Caco-2 (cell line): ENCODE measurements around the gene NAB1. TPM values are rescaled to one million over a fixed set of nuclear protein-coding genes. Genes with fewer than 3 reads are reported as not detected.

Experiments
- BruUV-seq: library from RNA; stranded (reverse); fragments of 400-500 nt; replicated peaks from 2 replicates; lab custom pipeline; 2021; lab: Mats Ljungman, UMichigan
- CTCF ChIA-PET: fragments of 300-600 bp; sonication (Branson Sonifier 250); formaldehyde crosslinking; loops from one replicate; lab custom pipeline; 2022; ENCODE audit warnings: antibody characterized with exemption; lab: Charles Lee
- POLR2A ChIA-PET: fragments of 300-600 bp; sonication (Branson Sonifier 250); formaldehyde crosslinking; loops from one replicate; lab custom pipeline; 2022; ENCODE audit warnings: antibody characterized with exemption; lab: Charles Lee
- DNase-seq, 2 experiments: peaks; one replicate each; pipeline versions ENCODE4 v3.0.0 to v3.0.0-alpha.2; 2020 to 2022
- H3K27me3 ChIP-seq: replicated peaks from 2 replicates; pipeline ENCODE4 v1.6.0; 2011; ENCODE audit warnings: low read length; ENCODE audit not compliant: control insufficient read depth, insufficient read depth
- H3K36me3 ChIP-seq: 2 replicates; pipeline ENCODE4 v1.5.1; 2011; ENCODE audit warnings: low read length; ENCODE audit not compliant: control insufficient read depth, insufficient read depth
- H3K4me1 ChIP-seq: fragments of 250-450 bp; sonication (Bioruptor Pico); 2 replicates; pipeline ENCODE4 v1.5.1; 2020; ENCODE audit warnings: mild to moderate bottlenecking
- H3K4me3 ChIP-seq: 2 replicates; pipeline ENCODE4 v1.5.1; 2011; ENCODE audit warnings: low read depth, mild to moderate bottlenecking, control low read depth, low read length
- H3K9me3 ChIP-seq: fragments of 250-450 bp; sonication (Bioruptor Pico); 2 replicates; pipeline ENCODE4 v1.5.1; 2020; ENCODE audit warnings: mild to moderate bottlenecking, moderate library complexity
- H3K27ac Mint-ChIP-seq: one replicate; pipeline ENCODE4 v1.8.0; 2022; ENCODE audit warnings: mixed read lengths; ENCODE audit not compliant: unreplicated experiment
- H3K27me3 Mint-ChIP-seq: one replicate; pipeline ENCODE4 v1.8.0; 2022; ENCODE audit warnings: mixed read lengths; ENCODE audit not compliant: insufficient read depth, unreplicated experiment
- H3K36me3 Mint-ChIP-seq: one replicate; pipeline ENCODE4 v1.8.0; 2022; ENCODE audit warnings: mild to moderate bottlenecking, mixed read lengths; ENCODE audit not compliant: insufficient read depth, unreplicated experiment
- H3K4me1 Mint-ChIP-seq: one replicate; pipeline ENCODE4 v1.8.0; 2022; ENCODE audit warnings: low read depth, mixed read lengths; ENCODE audit not compliant: unreplicated experiment
- H3K4me3 Mint-ChIP-seq: one replicate; pipeline ENCODE4 v1.8.0; 2022; ENCODE audit warnings: mild to moderate bottlenecking, moderate library complexity, mixed read lengths; ENCODE audit not compliant: unreplicated experiment
- H3K9me3 Mint-ChIP-seq: one replicate; pipeline ENCODE4 v1.8.0; 2022; ENCODE audit warnings: mixed read lengths; ENCODE audit not compliant: unreplicated experiment
- CTCF ChIP-seq, 2 experiments: fragments of 200-600 bp in 1 of 2; IDR thresholded peaks; 1 replicate in 1 of 2; 2 replicates in 1 of 2; pipeline versions ENCODE4 v1.5.1 to v1.8.0; 2011 to 2022; ENCODE audit warnings: antibody characterized with exemption in 1 of 2, control low read depth in 1 of 2, inconsistent platforms in 1 of 2, low read depth in 1 of 2, low read length in 1 of 2, mild to moderate bottlenecking in 1 of 2, moderate library complexity in 1 of 2; ENCODE audit not compliant: insufficient read depth in 1 of 2, severe bottlenecking in 1 of 2, unreplicated experiment in 1 of 2
- intact Hi-C: fragments of 100-400 bp; cut with micrococcal nuclease; formaldehyde crosslinking; loops from one replicate; pipeline ENCODE4 v1.10.0; 2022; ENCODE audit not compliant: unreplicated experiment
- total RNA-seq: library from RNA; stranded (reverse); gene quantifications from 2 replicates; pipeline ENCODE4 v1.2.3, GENCODE V29; 2022

NAB1 gene
- total RNA-seq, 1 experiment from 2014 or later = 88.1 TPM

DNA sequence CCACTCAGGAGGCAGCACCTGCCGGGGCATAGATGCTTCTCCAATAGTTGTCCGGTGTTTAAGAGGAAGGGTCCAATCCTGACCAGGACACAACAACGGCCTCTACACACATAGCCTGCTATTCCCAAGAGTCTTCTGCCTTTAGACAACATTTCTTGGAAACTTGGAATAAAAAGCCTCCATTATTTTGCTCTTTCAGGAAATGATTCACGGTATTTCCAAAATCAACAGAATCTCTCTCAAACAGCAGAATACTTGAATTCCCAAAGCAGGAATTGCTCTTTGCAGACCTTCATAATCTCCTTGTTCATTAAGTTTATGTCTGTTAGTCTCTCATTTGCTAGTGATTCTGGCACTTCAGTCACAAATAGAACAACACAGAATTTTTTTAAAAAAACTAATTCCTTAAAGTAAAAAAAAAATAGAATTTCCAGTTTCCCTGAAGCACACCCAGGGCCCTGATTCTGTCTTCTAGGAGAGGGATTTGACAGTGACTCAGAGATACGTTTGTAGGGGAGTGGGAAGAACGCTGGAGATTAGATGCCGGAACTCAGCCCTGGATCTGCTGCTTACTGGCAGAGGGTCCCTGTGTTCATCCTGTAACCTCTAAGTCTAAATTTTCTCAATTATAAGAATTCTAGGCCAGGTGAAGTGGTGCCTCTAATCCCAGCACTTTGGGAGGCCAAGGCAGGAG lies 74.7 kb downstream of the NAB1 start:
- Histone ChIP-seq H3K4me3 (no peak overlapping the region), H3K4me1 (peaks cover 10% of the 10 kb centered on the region), H3K9me3 (no peaks in the 10 kb centered on the region), H3K36me3 (no peaks in the 10 kb centered on the region), H3K27me3 (no peaks in the 10 kb centered on the region; the same call in 1 of the 2 replicates)
- Mint-ChIP-seq H3K27ac (no peak overlapping the region), H3K27me3 (no peaks in the 10 kb centered on the region), H3K4me3 (no peak overlapping the region), H3K36me3 (no peaks in the 10 kb centered on the region), H3K9me3 (no peaks in the 10 kb centered on the region), H3K4me1 (peaks cover 19% of the 10 kb centered on the region)
- POLR2A ChIA-PET = no interaction called here
- intact Hi-C loops = no loop called here
- no TSS peak for BruUV-seq
- CTCF ChIA-PET = no interaction called here
- DNase-seq = no peak
- TF ChIP-seq CTCF (IDR thresholded peaks at IDR 0.05; ENCODE audit: insufficient read depth in 1 of 2, low read depth in 1 of 2, low read length in 1 of 2, severe bottlenecking in 1 of 2, unreplicated experiment in 1 of 2) = no peak

- no peak overlapping the region for H3K4me3 Mint-ChIP-seq
- no peak for TF ChIP-seq CTCF (IDR thresholded peaks at IDR 0.05; ENCODE audit: insufficient read depth in 1 of 2, low read depth in 1 of 2, low read length in 1 of 2, severe bottlenecking in 1 of 2, unreplicated experiment in 1 of 2)
- no peaks in the 10 kb centered on the region for H3K9me3 ChIP-seq
- no peak overlapping the region for H3K27ac Mint-ChIP-seq
- H3K4me3 ChIP-seq = no peak overlapping the region
- H3K4me1 Mint-ChIP-seq = no peaks in the 10 kb centered on the region
- DNase-seq = no peak
- no peaks in the 10 kb centered on the region for H3K9me3 Mint-ChIP-seq
- no peaks in the 10 kb centered on the region; the same call in 1 of the 2 replicates for H3K27me3 ChIP-seq
- no TSS peak for BruUV-seq
- intact Hi-C loops = no loop called here
- CTCF ChIA-PET = no interaction called here
- no peaks in the 10 kb centered on the region for H3K4me1 ChIP-seq
- no peaks in the 10 kb centered on the region for H3K27me3 Mint-ChIP-seq
- no peaks in the 10 kb centered on the region for H3K36me3 ChIP-seq
- H3K36me3 Mint-ChIP-seq = no peaks in the 10 kb centered on the region
- POLR2A ChIA-PET = no interaction called here
These were observed 77.4 kb downstream of the NAB1 start for GRCh38 chr2:190726255-190726654.

DNA sequence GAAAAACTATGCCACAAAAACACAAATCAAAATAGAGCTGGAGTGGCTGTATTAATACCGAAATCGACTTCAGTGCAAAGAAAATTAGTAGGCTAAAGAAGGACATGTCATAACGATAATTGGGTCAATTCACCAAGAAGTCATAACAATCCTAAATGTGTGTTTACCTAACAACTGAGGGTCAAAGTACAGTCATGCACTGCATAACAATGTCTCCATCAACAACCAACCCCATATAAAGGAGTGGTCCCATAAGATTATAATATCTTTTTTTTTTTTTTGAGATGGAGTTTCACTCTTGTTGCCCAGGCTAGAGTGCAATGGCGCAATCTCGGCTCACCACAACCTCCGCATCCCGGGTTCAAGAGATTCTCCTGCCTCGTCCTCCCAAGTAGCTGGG lies 87.5 kb downstream of the NAB1 start:
- no peak for TF ChIP-seq CTCF (IDR thresholded peaks at IDR 0.05; ENCODE audit: insufficient read depth in 1 of 2, low read depth in 1 of 2, low read length in 1 of 2, severe bottlenecking in 1 of 2, unreplicated experiment in 1 of 2)
- H3K36me3 ChIP-seq = no peaks in the 10 kb centered on the region
- no peaks in the 10 kb centered on the region for H3K4me1 ChIP-seq
- intact Hi-C loops = no loop called here
- BruUV-seq = no TSS peak
- ChIA-PET CTCF (no interaction called here), POLR2A (no interaction called here)
- DNase-seq = no peak
- H3K9me3 Mint-ChIP-seq = no peaks in the 10 kb centered on the region
- no peaks in the 10 kb centered on the region for H3K36me3 Mint-ChIP-seq
- no peaks in the 10 kb centered on the region for H3K27me3 Mint-ChIP-seq
- no peaks in the 10 kb centered on the region for H3K4me1 Mint-ChIP-seq
- no peaks in the 10 kb centered on the region; the same call in 1 of the 2 replicates for H3K9me3 ChIP-seq
- no peak overlapping the region for H3K4me3 Mint-ChIP-seq
- no peaks in the 10 kb centered on the region for H3K27me3 ChIP-seq
- H3K4me3 ChIP-seq = no peak overlapping the region
- no peak overlapping the region for H3K27ac Mint-ChIP-seq
